HT1080 (cell line): ENCODE measurements around the gene SLC30A9. TPM values are rescaled to one million over a fixed set of nuclear protein-coding genes. Genes with fewer than 3 reads are reported as not detected.
A peak's percentile ranks its signal among the peaks of the same experiment; 100 is the strongest.

ENCODE experiments used
- DNase-seq: peaks from one replicate; pipeline ENCODE4 v3.0.0-alpha.2; 2015; ENCODE audit warnings: low read depth
- polyA plus RNA-seq, 2 experiments: library from polyadenylated mRNA; depleted of rRNA; stranded (reverse); fragments of >200 nt; gene quantifications; 2 replicates each; pipeline ENCODE4 v1.2.3, GENCODE V29; 2015
- total RNA-seq: library from RNA; depleted of rRNA; stranded (reverse); fragments of >200 nt; shearing (Covaris generic); gene quantifications from 2 replicates; pipeline ENCODE4 v1.2.3, GENCODE V29; 2014; rRNA removed

Gene SLC30A9
- 62.4 and 84.8 TPM in 2 replicates for total RNA-seq
- 47.9 and 62.1 TPM in 2 replicates for polyA plus RNA-seq (2015; cell fraction: cytosol; rRNA removed)
- polyA plus RNA-seq (2015; cell fraction: nucleus; rRNA removed): 32.0 and 34.1 TPM in 2 replicates

DNA sequence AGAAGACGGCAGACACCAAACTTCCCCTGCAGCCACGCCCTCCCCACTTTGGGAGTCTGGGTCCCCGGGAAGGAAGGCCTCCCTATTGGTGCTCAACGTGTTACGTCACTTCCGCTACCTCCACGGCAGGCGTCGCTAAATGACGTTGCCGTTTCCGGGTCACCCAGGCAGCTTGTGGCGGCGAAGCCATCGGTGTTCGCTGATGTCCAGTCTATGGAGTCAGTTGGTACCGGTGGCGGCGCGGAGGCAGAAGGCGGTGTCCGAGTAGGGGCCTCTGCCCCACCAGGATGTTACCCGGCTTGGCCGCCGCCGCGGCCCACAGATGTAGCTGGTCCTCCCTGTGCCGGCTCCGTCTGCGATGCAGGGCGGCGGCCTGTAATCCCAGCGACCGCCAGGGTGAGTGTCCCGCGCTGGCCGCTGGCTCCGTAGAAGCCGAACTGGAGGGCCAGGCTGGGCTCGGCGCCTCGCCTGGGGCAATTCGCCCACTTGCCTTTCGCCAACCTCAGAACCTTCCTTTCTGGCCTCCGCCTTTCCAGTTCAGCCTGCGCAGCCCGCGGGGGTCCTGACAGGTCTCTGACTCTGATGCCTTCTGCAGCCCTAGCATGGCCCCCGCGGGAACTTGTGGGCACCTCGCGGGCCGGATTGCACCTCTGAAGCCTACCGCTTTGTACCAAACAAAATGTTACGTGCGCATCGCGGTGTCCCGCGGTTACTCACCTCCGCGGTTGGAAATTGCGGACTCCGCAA, at the start of gene SLC30A9:
TSS of gene SLC30A9 (plus strand) at position 166 of the 747 bp plus-strand sequence. CDS start at position 288, 122 bp downstream.
- DNase-seq: peak; percentile 90

DNA sequence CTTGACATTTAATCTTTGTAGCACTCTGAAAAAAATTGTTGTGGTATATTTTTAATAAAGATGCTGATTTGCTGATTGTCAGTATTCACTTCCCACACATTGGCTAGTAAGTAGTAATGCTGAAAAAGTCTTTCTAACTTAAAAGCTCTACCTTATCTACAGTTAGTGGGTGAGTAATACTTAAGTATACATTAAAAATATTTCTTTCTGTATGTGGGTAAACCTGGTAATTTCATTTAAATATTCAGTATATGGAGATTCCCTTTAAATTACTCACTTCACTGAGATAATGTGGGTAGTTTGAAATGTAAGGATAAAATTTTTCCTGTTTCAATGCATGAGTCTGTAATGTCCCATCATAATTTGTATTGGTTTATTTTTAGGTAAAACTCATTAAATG, 49.5 kb upstream of the SLC30A9 start:
- no peak for DNase-seq

DNA sequence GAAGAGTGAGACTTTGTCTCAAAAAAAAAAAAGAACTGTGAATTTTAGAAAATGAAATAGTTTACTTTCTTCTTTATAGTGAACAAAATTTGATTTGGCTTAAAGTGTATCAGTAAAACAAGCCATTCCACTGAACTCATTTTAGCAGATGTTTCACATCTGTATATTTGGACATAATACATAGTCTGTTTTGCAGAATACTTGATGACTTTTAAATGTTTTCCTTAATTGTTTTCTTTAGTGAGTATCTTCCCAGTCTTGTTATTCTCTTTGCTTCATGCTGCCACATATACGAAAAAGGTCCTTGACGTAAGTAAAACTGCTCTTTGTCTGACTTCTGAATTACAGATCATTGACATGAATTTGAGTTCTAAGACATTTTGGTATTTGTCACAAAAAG, 46.8 kb upstream of the SLC30A9 start:
- DNase-seq: no peak

DNA sequence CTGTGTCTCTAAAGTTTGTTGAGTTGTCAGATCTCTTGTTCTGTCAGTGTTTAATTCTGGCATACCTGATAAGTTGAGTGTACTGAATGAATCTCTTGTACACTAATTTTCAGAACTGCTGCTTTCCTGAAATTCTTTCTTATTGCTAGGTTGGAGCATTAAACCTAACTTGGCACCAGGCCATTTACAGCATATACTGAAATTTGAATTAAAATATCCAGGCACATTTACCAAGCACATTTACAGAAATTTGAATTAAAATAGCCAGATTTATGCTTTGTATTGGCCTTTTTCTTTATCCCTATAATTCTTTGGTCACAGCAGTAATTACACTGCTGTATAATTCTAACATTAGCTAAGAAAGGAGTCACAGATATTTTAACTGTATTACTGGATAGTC, 46.2 kb upstream of the SLC30A9 start:
- DNase-seq: no peak

DNA sequence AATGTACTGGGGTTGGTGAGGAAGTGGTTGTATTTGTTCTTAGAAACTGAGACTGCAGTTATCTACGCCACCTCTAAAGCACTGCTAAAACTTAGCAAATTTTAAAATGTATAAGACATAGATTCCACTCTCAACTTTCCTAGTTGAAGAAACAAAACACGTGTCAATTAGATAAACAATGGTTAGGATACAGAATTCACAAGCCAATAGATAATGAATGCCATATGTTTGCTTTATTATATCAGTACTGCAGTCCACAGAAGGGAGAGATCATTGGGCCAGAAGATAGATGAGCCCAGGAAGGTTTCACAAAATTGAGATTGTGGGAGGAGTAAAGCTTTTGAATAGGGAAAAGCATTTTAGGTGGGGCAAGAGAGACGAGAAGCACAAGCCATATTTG, 40.8 kb upstream of the SLC30A9 start:
- DNase-seq: no peak

DNA sequence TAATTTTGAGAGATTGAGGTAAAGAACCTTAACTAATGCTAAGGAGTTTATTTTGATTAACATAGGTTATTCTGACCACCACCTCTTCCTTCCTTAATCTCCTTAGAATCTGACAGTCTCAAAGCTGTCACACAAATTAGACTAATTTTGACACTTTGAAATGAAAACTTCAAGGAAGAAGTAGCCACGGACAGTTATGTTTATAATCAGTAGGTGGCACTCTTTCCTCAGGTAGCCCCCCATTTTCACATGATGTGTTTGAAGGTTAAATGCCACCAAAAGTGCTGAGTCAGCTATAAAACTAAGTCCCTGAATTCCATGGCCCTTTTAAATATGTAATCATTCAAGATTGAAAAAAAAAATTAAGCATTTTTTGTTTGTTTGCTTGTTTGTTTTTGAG, 32.7 kb upstream of the SLC30A9 start:
- DNase-seq: peak; percentile 28

DNA sequence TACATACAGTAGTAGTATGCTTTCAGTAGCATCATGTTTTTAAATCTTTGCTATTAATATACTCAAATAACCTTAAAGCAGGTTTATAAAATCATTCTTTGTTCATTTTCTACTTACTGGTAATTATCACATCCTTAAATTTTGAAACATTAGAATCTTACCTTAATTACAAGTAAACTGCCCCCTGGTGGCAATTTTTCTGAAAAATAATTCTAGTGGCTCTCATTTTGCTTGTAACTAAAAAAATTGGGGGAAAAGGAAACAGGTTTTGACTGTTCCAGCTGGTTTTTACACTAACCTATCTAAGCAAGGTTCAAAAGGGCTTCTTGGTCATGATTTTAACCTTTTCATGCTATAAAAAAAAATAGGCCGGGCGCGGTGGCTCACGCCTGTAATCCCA, 27.2 kb upstream of the SLC30A9 start:
- peak; percentile 11 for DNase-seq

DNA sequence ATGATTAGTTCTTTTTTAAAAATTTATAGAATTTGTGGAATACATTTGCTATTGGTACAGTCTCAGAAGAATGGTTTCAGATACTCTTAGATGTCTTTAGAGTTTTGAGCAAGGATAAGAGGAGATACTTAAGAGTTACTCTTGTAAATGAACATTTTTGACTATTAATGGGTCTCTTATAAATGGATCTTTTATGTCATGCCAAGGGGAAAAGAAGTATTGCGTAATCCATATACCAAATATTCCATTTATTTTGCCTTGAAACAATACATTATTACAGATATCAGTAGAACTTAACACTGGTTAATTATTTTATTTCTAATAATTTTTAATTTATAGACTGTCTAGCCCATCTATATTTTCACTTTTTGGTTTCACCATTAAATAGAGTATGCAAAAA, 25.9 kb upstream of the SLC30A9 start:
- DNase-seq: no peak

DNA sequence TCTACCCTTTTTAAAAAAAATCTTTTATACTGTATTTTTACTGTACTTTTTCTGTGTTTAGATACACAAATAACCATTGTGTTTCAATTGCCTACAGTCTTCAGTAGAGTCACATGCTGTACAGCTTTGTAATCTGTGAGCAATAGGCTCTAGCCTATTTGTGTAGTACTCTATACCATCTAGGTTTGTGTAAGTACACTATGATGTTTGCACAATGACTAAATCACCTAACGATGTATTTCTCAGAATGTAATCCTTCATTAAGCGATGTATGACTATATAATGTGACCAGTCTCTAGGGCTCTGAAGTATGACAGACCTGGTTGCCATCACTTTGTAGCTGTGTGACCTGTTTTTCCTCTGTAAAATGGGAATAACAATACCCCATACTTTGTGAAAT, 22.9 kb upstream of the SLC30A9 start:
- DNase-seq: no peak

DNA sequence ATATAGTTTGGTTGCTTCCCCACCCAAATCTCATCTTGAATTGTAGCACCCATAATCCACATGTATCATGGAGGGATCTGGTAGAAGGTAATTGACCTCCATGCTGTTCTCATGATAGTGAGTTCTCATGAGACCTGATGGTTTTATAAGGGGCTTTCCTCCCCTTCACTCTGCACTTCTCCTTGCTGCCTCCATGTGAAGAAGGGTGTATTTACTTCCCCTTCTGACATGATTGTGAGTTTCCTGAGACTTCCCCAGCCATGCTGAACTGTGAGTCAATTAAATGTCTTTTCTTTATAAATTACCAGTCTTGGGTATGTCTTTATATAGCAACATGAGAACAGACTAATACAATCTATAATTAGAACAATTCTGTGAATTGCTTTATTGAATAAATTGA, 20.7 kb upstream of the SLC30A9 start:
- no peak for DNase-seq

DNA sequence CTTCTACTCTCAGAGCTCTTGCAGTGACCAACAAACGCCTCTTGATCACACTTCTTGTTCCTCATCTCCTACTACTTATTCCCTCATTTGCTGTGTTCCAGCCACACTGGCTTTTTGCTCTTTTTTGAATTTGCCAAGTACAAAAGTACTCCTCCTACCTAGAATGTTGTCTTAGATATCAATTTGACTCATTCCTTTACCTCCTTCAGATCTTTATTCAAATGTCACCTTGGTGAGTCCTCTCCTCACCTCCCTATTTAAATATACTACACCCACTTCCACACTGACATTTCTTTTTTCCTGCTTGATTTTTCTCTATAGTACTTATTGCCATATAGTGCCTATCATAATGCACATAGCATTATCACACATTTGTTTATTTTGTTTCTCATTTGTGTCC, 15.0 kb upstream of the SLC30A9 start:
- no peak for DNase-seq

DNA sequence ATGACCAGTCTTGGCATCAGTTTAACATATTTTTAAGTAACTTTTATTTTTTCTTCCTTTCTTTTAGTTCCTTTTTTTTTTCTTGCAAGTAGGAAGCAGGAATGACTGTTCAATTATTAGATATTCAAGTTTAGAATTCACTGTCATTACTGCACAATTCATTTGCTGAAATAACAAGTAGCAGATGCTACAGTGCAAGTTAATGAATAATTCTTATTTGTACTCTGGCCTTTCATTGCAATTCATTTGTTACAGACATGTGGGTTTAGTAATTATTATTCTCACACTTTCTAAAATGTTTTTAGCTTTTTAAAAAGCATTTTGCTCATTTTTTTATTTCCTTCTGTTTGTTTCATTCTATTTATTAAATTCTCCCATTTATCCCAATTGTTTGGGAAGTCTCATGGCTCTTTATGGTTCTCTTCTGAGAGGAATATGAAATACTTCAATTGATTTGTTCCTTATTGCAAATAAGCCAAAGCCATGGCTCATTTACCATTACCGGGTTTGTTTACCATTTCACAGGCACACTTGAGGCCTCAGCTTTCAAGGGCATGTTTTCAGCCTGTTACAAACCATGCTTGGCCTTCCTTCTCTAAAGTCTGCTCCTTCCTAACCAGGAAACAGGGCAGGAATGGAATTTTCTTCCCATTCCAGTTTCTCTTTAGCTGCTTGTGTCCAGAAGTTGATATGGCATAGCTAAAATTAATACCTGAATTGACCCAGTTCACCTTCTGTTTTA, 13.4 kb upstream of the SLC30A9 start:
- DNase-seq: no peak

DNA sequence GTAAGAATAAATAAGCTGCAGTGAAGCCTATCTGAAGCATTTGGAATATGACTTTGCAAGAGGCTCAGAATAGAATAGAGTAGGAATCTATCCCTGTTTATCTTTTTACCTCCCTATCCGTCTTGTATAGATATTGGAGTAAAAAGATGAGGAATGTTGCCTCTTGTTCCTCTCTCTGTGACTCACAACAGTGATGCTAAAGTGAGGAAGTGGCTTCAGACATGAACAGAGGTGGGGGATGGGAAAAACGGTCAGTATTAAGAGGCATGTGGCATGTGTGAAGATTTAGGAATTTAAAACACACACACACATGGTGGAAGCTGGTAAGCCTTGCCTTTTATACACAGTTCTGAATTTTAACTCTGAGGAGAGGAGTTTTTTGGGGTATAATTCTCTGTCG, 12.6 kb upstream of the SLC30A9 start:
- peak; percentile 65 for DNase-seq

DNA sequence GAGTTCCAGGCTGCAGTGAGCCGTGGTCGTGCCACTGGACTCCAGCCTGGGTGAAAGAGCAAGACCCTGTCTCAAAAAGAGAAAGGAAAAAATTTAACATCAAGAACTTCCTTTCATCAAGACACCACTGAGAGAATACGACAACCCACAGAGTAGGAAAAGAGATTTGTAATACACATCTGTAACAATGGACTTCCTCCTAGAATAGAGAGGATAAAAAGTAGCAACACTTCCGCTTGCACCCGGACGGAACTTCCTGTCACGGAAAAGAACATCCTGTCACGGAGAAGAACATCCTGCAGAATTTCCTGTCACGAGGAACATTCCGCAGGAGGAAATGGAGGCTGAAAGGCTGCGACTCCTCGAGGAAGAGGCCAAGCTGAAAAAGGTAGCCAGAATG, 8.9 kb upstream of the SLC30A9 start, which contains the start of gene DCAF4L1:
TSS of gene DCAF4L1 (plus strand) at position 301 of the 400 bp plus-strand sequence. CDS start at position 338, 37 bp downstream.
- DNase-seq: no peak

DNA sequence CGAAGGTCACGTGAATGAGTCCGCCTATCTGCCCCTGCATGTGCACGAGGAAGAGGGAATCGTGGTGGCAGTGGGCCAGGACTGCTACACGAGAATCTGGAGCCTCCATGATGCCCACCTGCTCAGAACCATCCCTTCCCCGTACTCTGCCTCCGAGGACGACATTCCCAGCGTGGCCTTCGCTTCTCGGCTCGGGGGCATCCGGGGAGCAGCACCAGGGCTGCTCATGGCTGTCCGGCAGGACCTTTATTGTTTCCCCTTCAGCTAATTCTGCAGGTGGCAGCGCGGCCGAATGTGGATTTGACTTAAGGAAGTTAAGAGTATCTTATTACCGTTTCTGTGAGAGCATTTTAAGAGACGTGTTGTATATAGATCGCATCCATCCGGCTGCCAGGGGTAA, 7.6 kb upstream of the SLC30A9 start:
- DNase-seq: no peak

DNA sequence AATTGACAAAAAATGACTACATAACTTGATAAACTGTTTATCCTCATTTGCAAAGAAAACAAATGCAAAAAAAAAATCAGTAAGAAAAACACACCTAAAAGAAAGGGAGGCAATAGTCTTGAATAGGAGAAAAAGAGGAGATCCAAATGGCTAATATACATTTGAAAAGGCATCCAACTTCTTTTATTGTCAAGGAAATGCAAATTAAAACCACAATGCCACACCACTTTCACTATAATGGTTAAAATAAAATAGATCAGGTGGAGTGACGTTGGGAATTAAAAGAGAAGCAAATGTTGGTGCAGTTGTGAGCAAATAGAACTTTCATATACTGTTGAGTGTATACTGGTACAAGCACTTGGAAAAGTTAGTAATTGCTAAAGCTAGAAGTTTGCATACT, 5.2 kb upstream of the SLC30A9 start:
- DNase-seq: no peak

DNA sequence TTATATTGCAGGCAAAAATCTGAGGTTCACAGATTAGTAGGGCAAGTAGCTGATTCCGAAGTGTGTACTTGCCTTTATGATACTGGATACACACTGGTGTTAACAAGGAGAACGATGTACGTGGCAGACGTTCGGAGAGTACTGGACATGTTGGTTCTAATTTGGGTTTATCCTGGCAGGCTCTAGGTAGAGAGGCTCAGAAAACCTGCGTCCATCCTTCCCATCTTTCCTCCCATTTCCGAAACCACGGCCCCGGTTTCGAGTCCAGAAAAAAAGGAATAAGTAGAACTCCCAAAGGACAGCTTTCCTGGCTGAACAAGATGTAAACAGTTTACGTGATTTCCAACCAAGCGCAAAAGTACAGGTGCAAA, 351 bp upstream of the SLC30A9 start:
- DNase-seq: no peak

DNA sequence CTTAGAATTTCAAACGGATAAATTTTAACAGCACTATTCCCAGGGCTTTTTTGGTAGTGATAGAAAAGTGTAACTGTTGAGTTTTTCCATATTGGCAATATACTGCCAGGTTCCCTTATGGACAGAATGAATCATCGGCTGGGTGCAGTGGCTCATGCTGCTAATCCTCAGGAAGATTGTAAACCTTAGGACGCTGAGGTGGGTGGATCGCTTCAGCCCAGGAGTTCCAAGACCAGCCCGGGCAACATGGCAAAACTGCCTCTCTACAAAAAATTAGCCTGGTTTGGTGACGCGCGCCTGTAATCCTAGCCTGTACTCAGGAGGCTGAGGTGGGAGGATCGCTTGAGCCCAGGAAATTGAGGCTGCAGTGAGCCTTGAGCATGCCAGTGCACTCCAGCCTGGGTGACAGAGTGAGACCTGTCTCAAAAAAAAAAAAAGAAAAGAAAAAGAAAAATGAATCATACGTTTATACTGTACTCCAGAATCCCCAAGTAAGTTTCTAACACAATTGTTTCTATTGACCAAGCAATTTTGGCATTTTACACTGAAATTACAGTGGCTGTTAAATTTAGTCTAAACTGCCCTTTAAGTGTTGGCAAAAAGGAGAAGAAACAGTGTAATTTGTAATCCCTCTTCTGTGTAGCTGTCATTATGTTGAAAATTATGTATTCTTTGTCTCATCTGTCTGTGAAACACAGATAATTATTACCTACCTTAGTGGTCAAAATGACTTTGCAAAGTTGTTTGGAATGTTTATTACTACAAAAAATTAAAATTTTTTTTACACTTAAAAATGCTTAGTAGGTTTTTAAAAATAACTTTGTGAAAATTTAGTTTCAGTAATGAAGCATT, 1.8 kb downstream of the SLC30A9 start:
- peak; percentile 58 for DNase-seq

DNA sequence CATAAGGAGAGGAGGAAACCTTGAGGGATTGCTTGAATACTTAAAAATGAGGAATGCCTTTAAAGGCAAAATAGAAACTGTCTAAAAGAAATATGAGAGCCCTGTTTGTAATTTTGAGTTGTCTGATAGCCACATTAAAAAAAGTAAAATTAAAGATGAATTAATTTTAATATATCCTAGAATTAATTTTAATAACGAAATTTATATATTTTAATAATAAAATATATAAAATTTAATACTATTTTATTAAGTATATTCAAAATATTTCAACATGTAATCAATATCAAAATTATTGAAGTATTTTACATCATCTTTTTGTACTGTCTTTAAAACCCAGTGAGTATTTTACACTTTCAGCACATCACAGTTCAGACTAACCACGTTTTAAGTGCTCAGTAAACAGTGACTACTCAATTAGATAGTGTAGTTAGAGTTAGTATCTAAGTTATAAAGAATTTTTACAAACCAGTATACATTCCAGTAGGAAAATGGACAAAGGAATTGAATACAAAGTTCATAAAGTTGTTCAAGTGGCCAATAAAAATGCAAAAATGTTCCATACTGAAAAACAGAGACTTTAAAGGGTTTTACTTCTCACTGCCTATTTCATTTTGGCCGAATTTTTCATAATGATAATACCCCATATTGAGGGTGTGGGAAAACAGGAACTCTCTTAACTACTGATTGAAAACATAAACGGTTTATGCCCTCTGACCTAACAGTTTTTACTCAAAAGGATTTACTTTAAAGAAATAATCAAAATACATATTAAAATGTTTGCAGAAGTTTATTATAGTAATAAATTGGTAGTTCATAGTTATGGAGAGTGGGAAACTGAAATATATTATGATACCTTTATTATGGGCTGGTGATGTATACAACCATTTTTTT, 2.9 kb downstream of the SLC30A9 start:
- DNase-seq: no peak

DNA sequence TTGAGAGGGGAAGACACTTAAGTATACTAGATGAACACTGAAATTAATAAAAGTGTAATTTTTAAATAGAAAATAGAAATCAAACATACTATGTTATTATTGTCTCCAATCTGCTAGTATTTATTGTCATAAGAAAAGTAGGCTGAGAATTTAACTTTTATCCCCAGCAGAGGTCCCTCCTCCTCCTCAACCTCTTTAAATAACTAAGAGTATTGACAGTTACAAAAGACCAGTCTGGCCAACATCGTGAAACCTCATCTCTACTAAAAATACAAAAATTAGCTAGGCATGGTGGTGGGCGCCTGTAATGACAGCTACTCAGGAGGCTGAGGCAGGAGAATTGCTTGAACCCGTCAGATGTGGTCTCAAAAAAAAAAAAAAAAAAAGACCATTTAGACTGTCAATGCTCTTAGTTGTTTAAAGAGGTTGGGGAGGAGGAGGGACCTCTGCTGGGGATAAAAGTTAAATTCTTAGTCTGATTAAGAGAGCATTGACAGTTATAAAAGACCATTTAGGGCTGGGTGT, 4.2 kb downstream of the SLC30A9 start:
- DNase-seq: peak; percentile 1
